Astrocyte of the spinal cord (primary cell): Measurements from ENCODE around the gene OLFM2.

Experiments used
- DNase-seq: peaks from one replicate; pipeline ENCODE4 v3.0.0; 2011; ENCODE audit warnings: low read depth, low spot score
- H3K4me3 ChIP-seq: 2 replicates; pipeline ENCODE4 v1.5.1; 2011; ENCODE audit warnings: low read depth, mild to moderate bottlenecking, low read length, moderate library complexity
- in situ Hi-C: cut with HindIII; loops from 2 replicates; pipeline ENCODE4 v1.10.0; 2017; ENCODE audit warnings: low sequenced_read_pairs
- TF ChIP-seq, protein P1 (sequence below): IDR thresholded peaks from 2 replicates; pipeline ENCODE4 v1.5.1; 2012; ENCODE audit warnings: low read depth, mild to moderate bottlenecking, low read length, inconsistent platforms

The OLFM2 gene

GRCh38 chr19:9912551-9913236 is 23.6 kb downstream of the OLFM2 start:
- in situ Hi-C loops, result no loop called here
- H3K4me3 ChIP-seq, result no peak overlapping the region
- no peak for DNase-seq
- TF ChIP-seq, protein P1, sequence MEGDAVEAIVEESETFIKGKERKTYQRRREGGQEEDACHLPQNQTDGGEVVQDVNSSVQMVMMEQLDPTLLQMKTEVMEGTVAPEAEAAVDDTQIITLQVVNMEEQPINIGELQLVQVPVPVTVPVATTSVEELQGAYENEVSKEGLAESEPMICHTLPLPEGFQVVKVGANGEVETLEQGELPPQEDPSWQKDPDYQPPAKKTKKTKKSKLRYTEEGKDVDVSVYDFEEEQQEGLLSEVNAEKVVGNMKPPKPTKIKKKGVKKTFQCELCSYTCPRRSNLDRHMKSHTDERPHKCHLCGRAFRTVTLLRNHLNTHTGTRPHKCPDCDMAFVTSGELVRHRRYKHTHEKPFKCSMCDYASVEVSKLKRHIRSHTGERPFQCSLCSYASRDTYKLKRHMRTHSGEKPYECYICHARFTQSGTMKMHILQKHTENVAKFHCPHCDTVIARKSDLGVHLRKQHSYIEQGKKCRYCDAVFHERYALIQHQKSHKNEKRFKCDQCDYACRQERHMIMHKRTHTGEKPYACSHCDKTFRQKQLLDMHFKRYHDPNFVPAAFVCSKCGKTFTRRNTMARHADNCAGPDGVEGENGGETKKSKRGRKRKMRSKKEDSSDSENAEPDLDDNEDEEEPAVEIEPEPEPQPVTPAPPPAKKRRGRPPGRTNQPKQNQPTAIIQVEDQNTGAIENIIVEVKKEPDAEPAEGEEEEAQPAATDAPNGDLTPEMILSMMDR, result no peak

DNA sequence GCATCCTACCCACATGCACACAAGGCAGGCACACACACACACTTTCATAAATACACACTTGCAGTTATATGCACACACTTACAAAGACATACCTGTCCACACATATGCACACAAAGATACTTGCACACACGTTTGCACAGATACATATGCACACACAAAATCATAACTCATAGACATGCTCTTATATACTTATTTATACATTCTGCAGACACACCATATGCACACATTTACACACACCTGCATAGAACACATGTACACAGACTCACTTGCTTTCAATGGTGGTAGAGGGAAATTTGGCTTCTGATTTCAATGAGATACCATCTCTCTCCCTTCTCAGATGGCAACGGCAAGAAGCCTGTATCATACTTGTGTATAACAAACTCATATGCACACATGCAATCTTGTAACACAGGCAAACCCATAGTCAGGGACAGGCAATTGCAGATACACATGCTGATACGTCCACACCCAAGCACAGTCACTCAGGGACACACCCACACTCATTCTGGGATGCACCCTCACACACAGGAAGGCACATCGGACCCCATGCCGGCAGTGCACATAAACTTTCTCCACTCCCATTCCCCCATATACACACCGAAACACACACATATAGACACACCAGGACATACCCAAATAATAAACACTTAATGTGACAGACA is 24.7 kb downstream of the OLFM2 start:
- in situ Hi-C loops, result no loop called here
- no peak for DNase-seq
- H3K4me3 ChIP-seq, result no peak overlapping the region
- TF ChIP-seq, protein P1, result no peak

DNA sequence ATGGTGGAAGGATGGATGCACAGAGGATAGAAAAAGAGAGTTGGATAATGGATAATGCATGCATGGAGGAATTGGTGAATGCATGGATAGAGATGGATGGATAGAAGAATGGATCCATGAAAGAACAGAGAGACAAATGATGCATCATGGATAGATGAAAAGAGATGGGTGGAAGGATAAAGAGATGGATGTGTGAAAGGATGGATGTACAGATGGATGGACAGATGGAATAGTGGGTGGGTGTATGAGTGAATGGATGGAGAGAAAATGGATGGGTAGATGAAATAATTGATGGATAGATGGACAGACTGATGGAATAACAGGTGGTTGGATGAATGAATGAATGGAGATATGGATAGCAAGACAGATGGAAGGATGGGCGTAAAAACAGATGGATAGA is 25.7 kb downstream of the OLFM2 start:
- TF ChIP-seq, protein P1, result no peak
- in situ Hi-C loops, result no loop called here
- H3K4me3 ChIP-seq, result no peak overlapping the region
- no peak for DNase-seq

DNA sequence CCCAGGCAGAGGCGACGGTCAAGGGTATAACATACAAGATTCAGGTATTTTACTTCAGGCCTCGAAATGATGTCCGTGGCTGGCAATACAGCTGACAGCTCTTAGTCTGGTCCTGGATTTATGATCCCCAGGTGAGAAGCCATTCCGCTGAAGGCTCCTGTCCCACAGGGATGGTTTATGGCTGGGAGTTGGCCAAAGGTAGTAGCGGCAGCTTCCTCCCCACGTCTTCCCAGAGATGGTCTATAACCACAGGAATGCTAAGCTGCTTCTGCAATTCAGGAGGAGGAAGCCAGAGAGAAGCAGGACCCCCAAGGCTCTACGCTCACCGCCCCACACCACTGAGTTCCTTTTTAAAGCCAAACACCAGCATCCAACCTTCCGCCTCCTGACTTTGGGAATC is 27.1 kb downstream of the OLFM2 start:
- no peak overlapping the region for H3K4me3 ChIP-seq
- in situ Hi-C loops, result no loop called here
- DNase-seq, result no peak
- TF ChIP-seq, protein P1, result no peak

DNA sequence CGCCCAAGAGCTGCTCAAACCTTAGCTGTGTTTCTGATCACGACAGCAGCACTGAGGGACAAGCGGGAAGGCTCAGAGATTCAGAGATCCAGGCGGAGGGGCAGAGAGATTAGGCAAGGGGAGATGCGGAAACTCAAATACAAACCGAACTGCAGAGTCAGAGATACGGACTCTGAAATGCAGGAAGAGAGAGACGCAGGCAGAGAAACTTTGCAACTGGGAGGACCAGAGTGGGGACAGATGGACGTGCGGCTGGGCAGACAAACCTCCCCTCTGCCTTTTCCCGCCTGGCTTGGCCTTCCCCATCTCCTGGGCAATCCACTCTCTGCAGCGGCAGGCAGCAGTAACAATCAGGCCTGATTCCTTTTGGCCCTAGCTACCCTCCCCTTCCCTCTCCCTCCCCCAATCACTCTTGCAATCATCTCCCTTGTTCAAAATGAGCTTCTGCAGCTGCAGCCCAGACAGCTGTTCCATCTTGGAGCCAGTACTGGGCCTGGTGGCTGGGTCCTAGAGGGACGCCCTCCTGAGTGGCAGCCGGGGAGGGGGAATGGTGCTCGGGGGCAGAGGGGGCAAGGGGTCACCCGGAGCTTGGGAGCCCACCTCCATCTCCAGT is 29.7 kb downstream of the OLFM2 start:
- in situ Hi-C loops, result no loop called here
- DNase-seq, result no peak
- TF ChIP-seq, protein P1, result no peak
- H3K4me3 ChIP-seq, result no peak overlapping the region

DNA sequence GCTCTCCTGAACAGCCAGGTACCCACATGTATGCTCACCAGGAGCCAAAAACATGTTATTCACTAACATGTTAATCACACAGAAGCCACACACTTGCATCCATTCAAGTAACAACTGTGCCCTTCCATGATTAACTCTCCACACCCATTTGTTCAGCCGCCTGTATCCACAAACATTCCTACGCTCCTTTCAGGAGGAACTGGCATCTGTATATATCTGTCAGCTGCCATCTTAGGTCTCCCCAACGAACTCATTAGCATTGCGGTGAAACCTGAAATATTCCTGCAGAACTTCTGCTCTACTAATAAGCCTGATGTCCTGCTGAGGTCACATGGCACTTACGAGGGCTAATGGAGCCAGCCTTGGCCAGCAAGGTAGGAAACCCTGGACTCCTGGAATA is 33.0 kb downstream of the OLFM2 start:
- in situ Hi-C loops, result no loop called here
- H3K4me3 ChIP-seq, result no peak overlapping the region
- TF ChIP-seq, protein P1, result no peak
- no peak for DNase-seq
